Mesothelial cell of epicardium (in vitro differentiated cells): ENCODE results near the gene NOXA1. TPM values are rescaled to one million over a fixed set of nuclear protein-coding genes. Genes with fewer than 3 reads are reported as not detected.

Experiments
- DNase-seq, 2 experiments: peaks; one replicate each; pipeline ENCODE4 v3.0.0; 2021; ENCODE audit warnings: low spot score in 2 of 2; ENCODE audit not compliant: unreplicated experiment in 2 of 2
- H3K27ac Mint-ChIP-seq: 2 replicates; pipeline ENCODE4 v1.8.0; 2021; ENCODE audit warnings: mixed read lengths
- H3K27me3 Mint-ChIP-seq: 2 replicates; pipeline ENCODE4 v1.8.0; 2021; ENCODE audit warnings: low read depth, mixed read lengths
- H3K36me3 Mint-ChIP-seq: 2 replicates; pipeline ENCODE4 v1.8.0; 2021; ENCODE audit warnings: mixed read lengths
- H3K4me1 Mint-ChIP-seq: 2 replicates; pipeline ENCODE4 v1.8.0; 2021; ENCODE audit warnings: mixed read lengths
- H3K4me3 Mint-ChIP-seq: 2 replicates; pipeline ENCODE4 v1.8.0; 2021; ENCODE audit warnings: mild to moderate bottlenecking, moderate library complexity, mixed read lengths
- H3K9me3 Mint-ChIP-seq: 2 replicates; pipeline ENCODE4 v1.8.0; 2021; ENCODE audit warnings: mixed read lengths
- CTCF ChIP-seq: fragments of 200-600 bp; sonication (generic); IDR thresholded peaks from one replicate; pipeline ENCODE4 v1.5.0; 2021; ENCODE audit warnings: antibody characterized with exemption; ENCODE audit not compliant: unreplicated experiment
- total RNA-seq: library from RNA; stranded (reverse); gene quantifications from 3 replicates; pipeline ENCODE4 v1.2.1, GENCODE V29; 2021

NOXA1 gene
- total RNA-seq, 1 donor from 2014 or later = 22.1 TPM

GRCh38 chr9:137412431-137412830, 10.8 kb upstream of the NOXA1 start:
- H3K9me3 Mint-ChIP-seq = no peaks in the 10 kb centered on the region
- no peak for TF ChIP-seq CTCF
- H3K27me3 Mint-ChIP-seq = no peaks in the 10 kb centered on the region
- peaks cover 2% of the 10 kb centered on the region for H3K36me3 Mint-ChIP-seq
- DNase-seq = no peak
- H3K4me3 Mint-ChIP-seq = no peak overlapping the region
- no peaks in the 10 kb centered on the region for H3K4me1 Mint-ChIP-seq
- no peak overlapping the region for H3K27ac Mint-ChIP-seq

GRCh38 chr9:137415451-137415850, 7.7 kb upstream of the NOXA1 start:
- no peaks in the 10 kb centered on the region for H3K4me1 Mint-ChIP-seq
- no peaks in the 10 kb centered on the region for H3K27me3 Mint-ChIP-seq
- TF ChIP-seq CTCF = no peak
- H3K9me3 Mint-ChIP-seq = no peaks in the 10 kb centered on the region
- no peak overlapping the region for H3K4me3 Mint-ChIP-seq
- H3K27ac Mint-ChIP-seq = no peak overlapping the region
- H3K36me3 Mint-ChIP-seq = peaks cover 2% of the 10 kb centered on the region
- no peak for DNase-seq

GRCh38 chr9:137416006-137416562, 7.1 kb upstream of the NOXA1 start:
- Mint-ChIP-seq H3K36me3 (peaks cover 2% of the 10 kb centered on the region), H3K9me3 (no peaks in the 10 kb centered on the region), H3K4me1 (no peaks in the 10 kb centered on the region), H3K4me3 (no peak overlapping the region), H3K27ac (no peak overlapping the region), H3K27me3 (no peaks in the 10 kb centered on the region)
- DNase-seq = no peak
- no peak for TF ChIP-seq CTCF

GRCh38 chr9:137416563-137417151, 6.5 kb upstream of the NOXA1 start:
- Mint-ChIP-seq H3K27me3 (no peaks in the 10 kb centered on the region), H3K36me3 (peaks cover 2% of the 10 kb centered on the region), H3K27ac (no peak overlapping the region), H3K4me1 (no peaks in the 10 kb centered on the region), H3K4me3 (no peak overlapping the region), H3K9me3 (no peaks in the 10 kb centered on the region)
- no peak for DNase-seq
- TF ChIP-seq CTCF = no peak

GRCh38 chr9:137417161-137418021, 5.8 kb upstream of the NOXA1 start:
- peaks cover 2% of the 10 kb centered on the region for H3K36me3 Mint-ChIP-seq
- no peak overlapping the region for H3K4me3 Mint-ChIP-seq
- H3K27ac Mint-ChIP-seq = no peak overlapping the region
- H3K9me3 Mint-ChIP-seq = no peaks in the 10 kb centered on the region
- H3K27me3 Mint-ChIP-seq = no peaks in the 10 kb centered on the region
- H3K4me1 Mint-ChIP-seq = peaks cover 7% of the 10 kb centered on the region
- no peak for TF ChIP-seq CTCF
- DNase-seq = no peak
